Measurements from ENCODE around the gene IGF2BP2.

The IGF2BP2 gene

GRCh38 chr3:185797993-185798830 is 26.6 kb downstream of the IGF2BP2 start:
- TF ChIP-seq CTCF (IDR thresholded peaks at IDR 0.05; ENCODE audit: low read depth, low read length, missing control alignments): no peak
- H3K4me3 ChIP-seq (ENCODE audit: low read depth, low read length): no peak overlapping the region

GRCh38 chr3:185797108-185797881 is 27.5 kb downstream of the IGF2BP2 start:
- no peak overlapping the region for H3K4me3 ChIP-seq (ENCODE audit: low read depth, low read length)
- DNase-seq (ENCODE audit: low read depth): no peak
- TF ChIP-seq CTCF (IDR thresholded peaks at IDR 0.05; ENCODE audit: low read depth, low read length, missing control alignments): no peak

More at GRCh38 chr3:185797993-185798830, 26.6 kb downstream of the IGF2BP2 start:
- DNase-seq (ENCODE audit: low read depth): no peak

GRCh38 chr3:185796431-185797107 is 28.3 kb downstream of the IGF2BP2 start:
- H3K4me3 ChIP-seq (ENCODE audit: low read depth, low read length): no peak overlapping the region
- no peak for TF ChIP-seq CTCF (IDR thresholded peaks at IDR 0.05; ENCODE audit: low read depth, low read length, missing control alignments)
- DNase-seq (ENCODE audit: low read depth): no peak

GRCh38 chr3:185793381-185793780 is 31.5 kb downstream of the IGF2BP2 start:
- no peak for DNase-seq (ENCODE audit: low read depth)
- TF ChIP-seq CTCF (IDR thresholded peaks at IDR 0.05; ENCODE audit: low read depth, low read length, missing control alignments): no peak
- H3K4me3 ChIP-seq (ENCODE audit: low read depth, low read length): no peak overlapping the region

GRCh38 chr3:185792955-185793354 is 31.9 kb downstream of the IGF2BP2 start:
- TF ChIP-seq CTCF (IDR thresholded peaks at IDR 0.05; ENCODE audit: low read depth, low read length, missing control alignments): no peak

GRCh38 chr3:185789891-185790830 is 34.7 kb downstream of the IGF2BP2 start:
- no peak overlapping the region for H3K4me3 ChIP-seq (ENCODE audit: low read depth, low read length)
- no peak for TF ChIP-seq CTCF (IDR thresholded peaks at IDR 0.05; ENCODE audit: low read depth, low read length, missing control alignments)
- DNase-seq (ENCODE audit: low read depth): no peak

More at GRCh38 chr3:185792955-185793354, 31.9 kb downstream of the IGF2BP2 start:
- no peak overlapping the region for H3K4me3 ChIP-seq (ENCODE audit: low read depth, low read length)
- no peak for DNase-seq (ENCODE audit: low read depth)
